Calu3 (cell line): ENCODE measurements around the gene FBXW10. TPM values are rescaled to one million over a fixed set of nuclear protein-coding genes. Genes with fewer than 3 reads are reported as not detected.
"Not testable (repeated sequence)": the region's sequence is repeated elsewhere in the genome, so short reads cannot be mapped to it uniquely, and the experiment has no call there.

Experiments
- BruUV-seq: library from RNA; stranded (reverse); fragments of 400-500 nt; replicated peaks from 2 replicates; lab custom pipeline; 2021; lab: Mats Ljungman, UMichigan
- CTCF ChIA-PET: fragments of 300-600 bp; sonication (Branson Sonifier 250); formaldehyde crosslinking; loops from one replicate; lab custom pipeline; 2022; ENCODE audit warnings: antibody characterized with exemption; lab: Charles Lee
- DNase-seq: peaks from one replicate; pipeline ENCODE4 v3.0.0; 2022
- H3K27ac Mint-ChIP-seq: one replicate; pipeline ENCODE4 v1.8.0; 2022; ENCODE audit warnings: mixed read lengths; ENCODE audit not compliant: unreplicated experiment
- H3K27me3 Mint-ChIP-seq: one replicate; pipeline ENCODE4 v1.8.0; 2022; ENCODE audit warnings: mixed read lengths; ENCODE audit not compliant: unreplicated experiment
- H3K36me3 Mint-ChIP-seq: one replicate; pipeline ENCODE4 v1.8.0; 2022; ENCODE audit warnings: mild to moderate bottlenecking, moderate library complexity, mixed read lengths; ENCODE audit not compliant: insufficient read depth, unreplicated experiment
- H3K4me1 Mint-ChIP-seq: one replicate; pipeline ENCODE4 v1.8.0; 2022; ENCODE audit warnings: mild to moderate bottlenecking, low read depth, mixed read lengths; ENCODE audit not compliant: unreplicated experiment
- H3K4me3 Mint-ChIP-seq: one replicate; pipeline ENCODE4 v1.8.0; 2022; ENCODE audit warnings: mild to moderate bottlenecking, low read depth, moderate library complexity, mixed read lengths; ENCODE audit not compliant: unreplicated experiment
- H3K9me3 Mint-ChIP-seq: one replicate; pipeline ENCODE4 v1.8.0; 2022; ENCODE audit warnings: low read depth, mixed read lengths; ENCODE audit not compliant: unreplicated experiment
- intact Hi-C: fragments of 100-400 bp; cut with micrococcal nuclease; formaldehyde crosslinking; loops from one replicate; pipeline ENCODE4 v1.10.0; 2022; ENCODE audit not compliant: unreplicated experiment
- total RNA-seq: library from RNA; stranded (reverse); gene quantifications from 2 replicates; pipeline ENCODE4 v1.2.3, GENCODE V29; 2022

Gene FBXW10
- total RNA-seq, 1 experiment from 2014 or later, result 0.50 TPM

GRCh38 chr17:18815924-18816323 lies 72.1 kb downstream of the FBXW10 start:
- BruUV-seq, DNase-seq, H3K27ac Mint-ChIP-seq, intact Hi-C loops, H3K27me3 Mint-ChIP-seq, H3K36me3 Mint-ChIP-seq, H3K9me3 Mint-ChIP-seq, CTCF ChIA-PET, H3K4me3 Mint-ChIP-seq, H3K4me1 Mint-ChIP-seq: not testable (repeated sequence)

DNA sequence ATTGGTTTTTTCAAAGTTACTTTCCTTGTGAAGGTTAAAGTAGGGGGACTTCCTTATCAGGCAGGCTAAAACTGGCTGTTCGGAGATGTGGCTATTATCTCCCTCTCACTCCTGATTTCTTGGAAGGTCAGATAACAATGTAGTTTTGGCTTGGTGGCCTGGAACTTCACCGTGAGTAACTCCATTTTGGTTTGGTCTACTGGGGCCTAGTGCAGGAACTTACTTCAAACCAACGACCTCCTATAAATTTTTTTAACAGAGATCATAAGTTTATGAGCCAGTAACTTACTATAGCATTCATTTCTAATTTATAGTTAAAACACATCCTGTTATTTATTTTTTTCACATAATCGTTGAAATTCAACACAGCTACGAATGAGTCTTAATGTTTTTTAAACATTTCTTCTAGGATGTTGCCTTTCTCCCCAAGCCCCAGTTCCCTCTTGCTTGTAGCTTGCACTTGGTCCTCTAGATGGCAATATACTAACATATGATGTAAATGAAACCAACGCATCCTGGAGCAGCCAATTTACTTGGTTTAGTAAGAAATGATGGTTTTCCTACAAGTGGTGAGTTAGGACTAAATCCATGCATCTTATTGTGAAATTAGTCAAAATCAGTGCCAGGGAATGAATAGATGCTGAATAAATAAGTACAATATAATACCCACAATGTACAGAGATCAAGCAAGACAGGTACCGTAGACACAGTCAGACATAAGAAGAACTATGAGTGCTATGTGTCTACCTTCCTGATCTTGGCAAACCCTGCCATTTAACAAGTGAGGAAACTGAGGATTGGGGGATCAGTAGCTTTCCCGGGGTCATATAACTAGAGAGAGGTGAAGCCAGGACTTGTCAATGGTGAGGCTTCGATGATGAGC lies 72.9 kb downstream of the FBXW10 start:
- BruUV-seq, H3K36me3 Mint-ChIP-seq, intact Hi-C loops, H3K27me3 Mint-ChIP-seq, H3K27ac Mint-ChIP-seq, H3K4me3 Mint-ChIP-seq, H3K4me1 Mint-ChIP-seq, CTCF ChIA-PET, H3K9me3 Mint-ChIP-seq: not testable (repeated sequence)
- peak; percentile 30 for DNase-seq

- BruUV-seq, H3K27ac Mint-ChIP-seq, H3K4me1 Mint-ChIP-seq, CTCF ChIA-PET, intact Hi-C loops, H3K9me3 Mint-ChIP-seq, H3K4me3 Mint-ChIP-seq, DNase-seq, H3K36me3 Mint-ChIP-seq, H3K27me3 Mint-ChIP-seq: not testable (repeated sequence)
These were observed 77.6 kb downstream of the FBXW10 start for GRCh38 chr17:18821430-18821829.

- H3K27me3 Mint-ChIP-seq, BruUV-seq, H3K36me3 Mint-ChIP-seq, H3K4me3 Mint-ChIP-seq, H3K4me1 Mint-ChIP-seq, CTCF ChIA-PET, intact Hi-C loops, H3K27ac Mint-ChIP-seq, H3K9me3 Mint-ChIP-seq, DNase-seq: not testable (repeated sequence)
These were observed 83.8 kb downstream of the FBXW10 start for GRCh38 chr17:18827613-18828012.

Other genes starting within 250 kb of the FBXW10 start
- gene TBC1D28, start 99.7 kb upstream of the FBXW10 start, total RNA-seq, result not detected in 2 replicates
- gene FOXO3B, start 61.7 kb upstream of the FBXW10 start, total RNA-seq, result 2.3 and 3.2 TPM in 2 replicates
- 34.5 and 38.4 TPM in 2 replicates for gene TVP23B, start 37.1 kb downstream of the FBXW10 start, total RNA-seq
- 24.6 and 33.0 TPM in 2 replicates for gene PRPSAP2, start 114.1 kb downstream of the FBXW10 start, total RNA-seq
- not detected in 2 replicates for gene SLC5A10, start 208.1 kb downstream of the FBXW10 start, total RNA-seq